HepG2 (cell line): ENCODE measurements around the gene ACTR1A. TPM values are rescaled to one million over a fixed set of nuclear protein-coding genes. Genes with fewer than 3 reads are reported as not detected.

Experiments
- ATAC-seq: fragments of 200-7000 bp; cut with Tn5 transposase; 3 replicates; pipeline ENCODE4 v1.9.1; 2020; ENCODE audit warnings: mild to moderate bottlenecking, moderate library complexity
- BruUV-seq: library from RNA; stranded (reverse); fragments of 400-500 nt; replicated peaks from 2 replicates; lab custom pipeline; 2021; lab: Mats Ljungman, UMichigan
- CTCF ChIA-PET: fragments of 300-600 bp; formaldehyde crosslinking; extraction: SDS; loops from one replicate; lab custom pipeline; 2021; ENCODE audit warnings: low total read pairs, inconsistent platforms, low intra/inter-chr PET ratio; lab: Yijun Ruan, JAX
- POLR2A ChIA-PET: fragments of 350-600 bp; sonication (Branson Sonifier 250); formaldehyde crosslinking; loops from one replicate; lab custom pipeline; 2020; ENCODE audit warnings: antibody characterized with exemption, inconsistent platforms; lab: Yijun Ruan, JAX
- DNase-seq: peaks from one replicate; pipeline ENCODE4 v3.0.0-alpha.2; 2015; ENCODE audit warnings: low spot score
- FAIRE-seq: peaks from 3 replicates; lab custom pipeline; 2011; peaks lifted over from hg19 to GRCh38; lab: Jason Lieb, UNC
- H2AFZ ChIP-seq: one replicate; pipeline ENCODE4 v1.6.1; 2011; ENCODE audit warnings: low read length, inconsistent platforms
- H3K27ac ChIP-seq: fragments of 300-600 bp; 3 replicates; pipeline ENCODE4 v1.8.0; 2011; ENCODE audit warnings: mixed run types, mild to moderate bottlenecking, mixed read lengths, low read length, inconsistent platforms; ENCODE audit not compliant: insufficient read depth; ENCODE audit errors: extremely low read length
- H3K27me3 ChIP-seq, 2 experiments: fragments of 200-600 bp in 1 of 2; 2 replicates in 1 of 2; 3 replicates in 1 of 2; pipeline versions ENCODE4 v1.6.0 to v1.8.0; 2011; ENCODE audit warnings: low read length in 2 of 2, mild to moderate bottlenecking in 2 of 2, moderate library complexity in 2 of 2, inconsistent platforms in 1 of 2; ENCODE audit not compliant: insufficient read depth in 2 of 2, control insufficient read depth in 1 of 2
- H3K36me3 ChIP-seq, 2 experiments: fragments of 200-600 bp in 1 of 2; replicated peaks in 1 of 2; 2 replicates in 1 of 2; 3 replicates in 1 of 2; pipeline versions ENCODE4 v1.5.1 to v1.8.0; 2011; ENCODE audit warnings: low read length in 2 of 2, inconsistent platforms in 1 of 2; ENCODE audit not compliant: insufficient read depth in 2 of 2, control insufficient read depth in 1 of 2
- H3K4me1 ChIP-seq: 2 replicates; pipeline ENCODE4 v1.5.1; 2012; ENCODE audit warnings: low read length, inconsistent platforms; ENCODE audit not compliant: insufficient read depth
- H3K4me2 ChIP-seq: 2 replicates; pipeline ENCODE4 v1.6.0; 2011; ENCODE audit warnings: low read depth, low read length, inconsistent platforms
- H3K4me3 ChIP-seq, 3 experiments: fragments of 200-600 bp in 1 of 3; sonication (generic), shearing (Covaris generic) in 1 of 3; replicated peaks in 1 of 3; 2 replicates each; pipeline ENCODE4 v1.5.1; 2011 to 2016; ENCODE audit warnings: low read length in 3 of 3, inconsistent platforms in 2 of 3, low read depth in 2 of 3, mild to moderate bottlenecking in 2 of 3, control low read depth in 1 of 3, mixed read lengths in 1 of 3; ENCODE audit not compliant: insufficient read depth in 1 of 3
- H3K79me2 ChIP-seq: one replicate; pipeline ENCODE4 v1.6.1; 2011; ENCODE audit warnings: low read length, inconsistent platforms; ENCODE audit not compliant: insufficient read depth
- H3K9ac ChIP-seq: 2 replicates; pipeline ENCODE4 v1.6.0; 2011; ENCODE audit warnings: mild to moderate bottlenecking, low read depth, low read length, inconsistent platforms; ENCODE audit not compliant: insufficient read depth
- H3K9me3 ChIP-seq: 2 replicates; pipeline ENCODE4 v1.5.1; 2012; ENCODE audit warnings: mild to moderate bottlenecking, low read length
- H4K20me1 ChIP-seq: 2 replicates; pipeline ENCODE4 v1.6.0; 2011; ENCODE audit warnings: inconsistent platforms, mild to moderate bottlenecking, low read length, moderate library complexity; ENCODE audit not compliant: insufficient read depth
- MEIS1 ChIP-seq: sonication (generic); formaldehyde crosslinking; IDR thresholded peaks from 2 replicates; pipeline ENCODE4 v1.9.0; 2021; ENCODE audit warnings: mild to moderate bottlenecking, missing genetic modification reagents, moderate library complexity, borderline replicate concordance
- PHF21A ChIP-seq: sonication (generic); formaldehyde crosslinking; IDR thresholded peaks from 2 replicates; pipeline ENCODE4 v1.5.0; 2020; ENCODE audit warnings: mild to moderate bottlenecking, missing genetic modification reagents
- ZFX ChIP-seq: sonication (generic); formaldehyde crosslinking; IDR thresholded peaks from 2 replicates; pipeline ENCODE4 v1.4.0; 2020; ENCODE audit warnings: mild to moderate bottlenecking, low read depth, missing genetic modification reagents, moderate library complexity
- ZNF383 ChIP-seq: sonication (generic); formaldehyde crosslinking; IDR thresholded peaks from 2 replicates; pipeline ENCODE4 v1.4.0; 2020; ENCODE audit warnings: missing genetic modification reagents, mild to moderate bottlenecking, borderline replicate concordance
- ZNF501 ChIP-seq: sonication (generic); formaldehyde crosslinking; IDR thresholded peaks from 2 replicates; pipeline ENCODE4 v1.5.1; 2020; ENCODE audit warnings: mild to moderate bottlenecking, moderate library complexity, missing genetic modification reagents
- ZNF543 ChIP-seq: sonication (generic); formaldehyde crosslinking; IDR thresholded peaks from 2 replicates; pipeline ENCODE4 v1.4.0; 2020; ENCODE audit warnings: mild to moderate bottlenecking, missing genetic modification reagents
- ZNF598 ChIP-seq: sonication (generic); formaldehyde crosslinking; IDR thresholded peaks from 2 replicates; pipeline ENCODE4 v1.5.1; 2020; ENCODE audit warnings: mild to moderate bottlenecking, missing genetic modification reagents, borderline replicate concordance
- ZNF761 ChIP-seq: sonication (generic); formaldehyde crosslinking; conservative IDR thresholded peaks from 2 replicates; pipeline ENCODE4 v1.4.0; 2020; ENCODE audit warnings: mild to moderate bottlenecking, missing genetic modification reagents
- ZNF772 ChIP-seq: sonication (generic); formaldehyde crosslinking; IDR thresholded peaks from 2 replicates; pipeline ENCODE4 v1.5.0; 2020; ENCODE audit warnings: mild to moderate bottlenecking, missing genetic modification reagents
- ZSCAN31 ChIP-seq: sonication (generic); formaldehyde crosslinking; IDR thresholded peaks from 2 replicates; pipeline ENCODE4 v1.5.0; 2020; ENCODE audit warnings: low read depth, mild to moderate bottlenecking, missing genetic modification reagents
- WGBS: methylation state at CpG from one replicate; pipeline ENCODE4 v1.1.6; 2017; ENCODE audit warnings: low lambda C conversion rate; 5-methylcytosine and 5-hydroxymethylcytosine counted together
- in situ Hi-C: cut with HindIII; loops from 2 replicates; pipeline ENCODE4 v1.10.0; 2017; ENCODE audit warnings: low pct_unique_long_range_greater_than_20kb; ENCODE audit not compliant: extremely low pct_ligation_motif_present
- intact Hi-C: fragments of 100-400 bp; cut with micrococcal nuclease; formaldehyde crosslinking; loops from one replicate; pipeline ENCODE4 v1.10.0; 2022; ENCODE audit not compliant: unreplicated experiment
- polyA plus RNA-seq, 8 experiments: library from polyadenylated mRNA; depleted of rRNA in 3 of 8; stranded (reverse) in 7 of 8; unstranded in 1 of 8; fragments of >200 nt; fragmentation: Illumina TruSeq in 4 of 8; extraction: Trizol in 4 of 8; gene quantifications; 2 replicates each; pipeline versions ENCODE4 v1.2.1 to v1.2.3, GENCODE V29; 2011 to 2016; ENCODE audit warnings: low read depth in 4 of 8, missing spikeins in 1 of 8, mixed read lengths in 1 of 8; ENCODE audit not compliant: insufficient read depth in 1 of 8
- total RNA-seq, 5 experiments: library from RNA; depleted of rRNA; stranded (reverse); fragments of >200 nt; fragmentation: Illumina TruSeq; extraction: Trizol; gene quantifications; 2 replicates each; pipeline ENCODE4 v1.2.3, GENCODE V29; 2016; ENCODE audit warnings: low read depth in 1 of 5
- TF ChIP-seq, protein P1 (sequence below): sonication (generic); formaldehyde crosslinking; IDR thresholded peaks from 2 replicates; pipeline ENCODE4 v1.4.0; 2020; ENCODE audit warnings: missing genetic modification reagents
- TF ChIP-seq, protein P2 (sequence below): sonication (generic); formaldehyde crosslinking; IDR thresholded peaks from 2 replicates; pipeline ENCODE4 v1.4.0; 2020; ENCODE audit warnings: low read depth, mild to moderate bottlenecking, missing genetic modification reagents
- TF ChIP-seq, protein P3 (sequence below): sonication (generic); formaldehyde crosslinking; IDR thresholded peaks from 2 replicates; pipeline ENCODE4 v1.5.0; 2020; ENCODE audit warnings: mild to moderate bottlenecking, missing genetic modification reagents

Gene ACTR1A
- total and polyA plus RNA-seq, 2 of the 13 experiments (the other 11 are each of a cell fraction or from before 2014, with no cell fraction given), result 59.6 to 62.8 TPM

DNA sequence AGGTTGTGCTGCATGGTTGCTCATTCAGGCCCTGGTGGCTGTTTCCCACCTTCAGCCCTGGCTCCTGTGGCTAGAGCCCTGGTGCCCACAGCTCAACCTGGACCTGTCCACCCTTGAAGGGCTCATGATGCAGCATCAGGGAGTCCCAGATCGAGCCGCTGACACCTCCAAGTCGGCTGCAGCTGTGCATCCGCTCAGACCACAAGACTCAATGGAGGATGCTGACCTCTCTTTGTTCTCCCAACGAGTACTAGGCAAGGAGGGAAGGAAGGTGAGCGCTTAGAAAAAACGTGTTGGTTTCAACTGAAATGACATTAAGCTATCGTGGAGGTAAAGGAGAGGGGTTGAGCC is 41.7 kb downstream of the ACTR1A start:
- Histone ChIP-seq H3K9me3 (no peaks in the 10 kb centered on the region), H2AFZ (peak overlapping the region; percentile 85), H3K9ac (peak overlapping the region; percentile 41; the same call in 1 of the 2 replicates), H3K27me3 (no peaks in the 10 kb centered on the region), H3K4me1 (peaks cover 58% of the 10 kb centered on the region), H3K4me3 (peak overlapping the region; percentile 25 to 74 (median 43)), H4K20me1 (no peaks in the 10 kb centered on the region), H3K79me2 (no peaks in the 10 kb centered on the region), H3K36me3 (no peaks in the 10 kb centered on the region), H3K4me2 (peak overlapping the region; percentile 96), H3K27ac (no peak overlapping the region)
- CTCF ChIA-PET, result no interaction called here
- 43% methylated on average over 8 of the region's 8 CpGs for WGBS
- intact Hi-C loops, result loop anchor here (2.0 kb wide), 1 partner anchor 68 kb away; no protein-coding TSS in a partner anchor
- ATAC-seq, result peak; percentile 4; the same call in 1 of the 3 replicates
- POLR2A ChIA-PET, result interaction anchor here (1.2 to 4.6 kb wide), 5 partner anchors 9 to 42 kb away, joined by 3 to 73 read pairs (median 29); partner anchors contain the start of genes ACTR1A, C10orf95, CUEDC2 and FBXL15
- no peak for DNase-seq
- FAIRE-seq, result no peak
- in situ Hi-C loops, result loop anchor here (5.0 kb wide), 1 partner anchor 39 kb away; the partner anchor contains the start of gene FBXL15
- BruUV-seq, result no TSS peak
- TF ChIP-seq ZNF383 (CRISPR knock-in tag) (0 out of 2 replicates have a peak, but pooled peaks have one; percentile 9), ZNF761 (0 out of 2 replicates have a peak, but pooled peaks have one; percentile 17), ZNF772 (CRISPR knock-in tag) (0 out of 2 replicates have a peak, but pooled peaks have one; percentile 18), ZFX (CRISPR knock-in tag) (peak; percentile 15), ZSCAN31 (CRISPR knock-in tag) (peak; percentile 13; the same call in 1 of the 2 replicates), MEIS1 (CRISPR knock-in tag) (no peak), ZNF598 (CRISPR knock-in tag) (no peak), ZNF501 (CRISPR knock-in tag) (no peak), ZNF543 (CRISPR knock-in tag) (no peak), PHF21A (CRISPR knock-in tag) (0 out of 2 replicates have a peak, but pooled peaks have one; percentile 17)
- TF ChIP-seq, protein P1, sequence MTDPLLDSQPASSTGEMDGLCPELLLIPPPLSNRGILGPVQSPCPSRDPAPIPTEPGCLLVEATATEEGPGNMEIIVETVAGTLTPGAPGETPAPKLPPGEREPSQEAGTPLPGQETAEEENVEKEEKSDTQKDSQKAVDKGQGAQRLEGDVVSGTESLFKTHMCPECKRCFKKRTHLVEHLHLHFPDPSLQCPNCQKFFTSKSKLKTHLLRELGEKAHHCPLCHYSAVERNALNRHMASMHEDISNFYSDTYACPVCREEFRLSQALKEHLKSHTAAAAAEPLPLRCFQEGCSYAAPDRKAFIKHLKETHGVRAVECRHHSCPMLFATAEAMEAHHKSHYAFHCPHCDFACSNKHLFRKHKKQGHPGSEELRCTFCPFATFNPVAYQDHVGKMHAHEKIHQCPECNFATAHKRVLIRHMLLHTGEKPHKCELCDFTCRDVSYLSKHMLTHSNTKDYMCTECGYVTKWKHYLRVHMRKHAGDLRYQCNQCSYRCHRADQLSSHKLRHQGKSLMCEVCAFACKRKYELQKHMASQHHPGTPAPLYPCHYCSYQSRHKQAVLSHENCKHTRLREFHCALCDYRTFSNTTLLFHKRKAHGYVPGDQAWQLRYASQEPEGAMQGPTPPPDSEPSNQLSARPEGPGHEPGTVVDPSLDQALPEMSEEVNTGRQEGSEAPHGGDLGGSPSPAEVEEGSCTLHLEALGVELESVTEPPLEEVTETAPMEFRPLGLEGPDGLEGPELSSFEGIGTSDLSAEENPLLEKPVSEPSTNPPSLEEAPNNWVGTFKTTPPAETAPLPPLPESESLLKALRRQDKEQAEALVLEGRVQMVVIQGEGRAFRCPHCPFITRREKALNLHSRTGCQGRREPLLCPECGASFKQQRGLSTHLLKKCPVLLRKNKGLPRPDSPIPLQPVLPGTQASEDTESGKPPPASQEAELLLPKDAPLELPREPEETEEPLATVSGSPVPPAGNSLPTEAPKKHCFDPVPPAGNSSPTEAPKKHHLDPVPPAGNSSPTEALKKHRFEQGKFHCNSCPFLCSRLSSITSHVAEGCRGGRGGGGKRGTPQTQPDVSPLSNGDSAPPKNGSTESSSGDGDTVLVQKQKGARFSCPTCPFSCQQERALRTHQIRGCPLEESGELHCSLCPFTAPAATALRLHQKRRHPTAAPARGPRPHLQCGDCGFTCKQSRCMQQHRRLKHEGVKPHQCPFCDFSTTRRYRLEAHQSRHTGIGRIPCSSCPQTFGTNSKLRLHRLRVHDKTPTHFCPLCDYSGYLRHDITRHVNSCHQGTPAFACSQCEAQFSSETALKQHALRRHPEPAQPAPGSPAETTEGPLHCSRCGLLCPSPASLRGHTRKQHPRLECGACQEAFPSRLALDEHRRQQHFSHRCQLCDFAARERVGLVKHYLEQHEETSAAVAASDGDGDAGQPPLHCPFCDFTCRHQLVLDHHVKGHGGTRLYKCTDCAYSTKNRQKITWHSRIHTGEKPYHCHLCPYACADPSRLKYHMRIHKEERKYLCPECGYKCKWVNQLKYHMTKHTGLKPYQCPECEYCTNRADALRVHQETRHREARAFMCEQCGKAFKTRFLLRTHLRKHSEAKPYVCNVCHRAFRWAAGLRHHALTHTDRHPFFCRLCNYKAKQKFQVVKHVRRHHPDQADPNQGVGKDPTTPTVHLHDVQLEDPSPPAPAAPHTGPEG (CRISPR knock-in tag), result no peak
- TF ChIP-seq, protein P2, sequence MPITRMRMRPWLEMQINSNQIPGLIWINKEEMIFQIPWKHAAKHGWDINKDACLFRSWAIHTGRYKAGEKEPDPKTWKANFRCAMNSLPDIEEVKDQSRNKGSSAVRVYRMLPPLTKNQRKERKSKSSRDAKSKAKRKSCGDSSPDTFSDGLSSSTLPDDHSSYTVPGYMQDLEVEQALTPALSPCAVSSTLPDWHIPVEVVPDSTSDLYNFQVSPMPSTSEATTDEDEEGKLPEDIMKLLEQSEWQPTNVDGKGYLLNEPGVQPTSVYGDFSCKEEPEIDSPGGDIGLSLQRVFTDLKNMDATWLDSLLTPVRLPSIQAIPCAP (CRISPR knock-in tag), result no peak
- TF ChIP-seq, protein P3, sequence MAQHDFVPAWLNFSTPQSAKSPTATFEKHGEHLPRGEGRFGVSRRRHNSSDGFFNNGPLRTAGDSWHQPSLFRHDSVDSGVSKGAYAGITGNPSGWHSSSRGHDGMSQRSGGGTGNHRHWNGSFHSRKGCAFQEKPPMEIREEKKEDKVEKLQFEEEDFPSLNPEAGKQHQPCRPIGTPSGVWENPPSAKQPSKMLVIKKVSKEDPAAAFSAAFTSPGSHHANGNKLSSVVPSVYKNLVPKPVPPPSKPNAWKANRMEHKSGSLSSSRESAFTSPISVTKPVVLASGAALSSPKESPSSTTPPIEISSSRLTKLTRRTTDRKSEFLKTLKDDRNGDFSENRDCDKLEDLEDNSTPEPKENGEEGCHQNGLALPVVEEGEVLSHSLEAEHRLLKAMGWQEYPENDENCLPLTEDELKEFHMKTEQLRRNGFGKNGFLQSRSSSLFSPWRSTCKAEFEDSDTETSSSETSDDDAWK (CRISPR knock-in tag), result no peak
- TF ChIP-seq, all 625 proteins: peak for 6
